Adrenal gland (tissue), 5 donors: Measurements from ENCODE around the gene SSTR3.
"Not testable (repeated sequence)": the region's sequence is repeated elsewhere in the genome, so short reads cannot be mapped to it uniquely, and the experiment has no call there.

ENCODE experiments used
- CTCF ChIP-seq, 6 experiments: fragments of 450-650 bp in 4 of 6; fragments of 200-600 bp in 2 of 6; sonication (generic) in 1 of 6; IDR thresholded peaks; 1 replicate in 5 of 6; 2 replicates in 1 of 6; pipeline versions ENCODE4 v1.5.1 to v1.8.0; 2016 to 2021; ENCODE audit warnings: antibody characterized with exemption in 6 of 6, mild to moderate bottlenecking in 2 of 6, moderate library complexity in 1 of 6
- POLR2A ChIP-seq, 2 donors: fragments of 450-650 bp; IDR thresholded peaks; one replicate each; pipeline ENCODE4 v1.6.1; 2017; ENCODE audit warnings: antibody characterized with exemption in 2 of 2, mild to moderate bottlenecking in 2 of 2, moderate library complexity in 1 of 2
- donor health status: DM: no; HTN: no; CAD: no.

GRCh38 chr22:37233371-37233750 lies 21.1 kb upstream of the SSTR3 start:
- not testable (repeated sequence) for TF ChIP-seq CTCF, POLR2A (IDR thresholded peaks at IDR 0.05)
